DMS153 treated with DMSO at 0.1 percent for 48 hours (cell line): Measurements from ENCODE around the gene ALX3.

Experiments
- DNase-seq: peaks from one replicate; lab custom pipeline; 2025; ENCODE audit not compliant: unreplicated experiment; lab: John Stamatoyannopoulos, UW

ALX3 gene

GRCh38 chr1:110067479-110067892 is 3.0 kb downstream of the ALX3 start:
- DNase-seq = no peak

- DNase-seq = no peak
Measured at GRCh38 chr1:110065841-110066240, 4.6 kb downstream of the ALX3 start.

- DNase-seq = no peak
Measured at GRCh38 chr1:110064576-110065337, 5.7 kb downstream of the ALX3 start.

DNA sequence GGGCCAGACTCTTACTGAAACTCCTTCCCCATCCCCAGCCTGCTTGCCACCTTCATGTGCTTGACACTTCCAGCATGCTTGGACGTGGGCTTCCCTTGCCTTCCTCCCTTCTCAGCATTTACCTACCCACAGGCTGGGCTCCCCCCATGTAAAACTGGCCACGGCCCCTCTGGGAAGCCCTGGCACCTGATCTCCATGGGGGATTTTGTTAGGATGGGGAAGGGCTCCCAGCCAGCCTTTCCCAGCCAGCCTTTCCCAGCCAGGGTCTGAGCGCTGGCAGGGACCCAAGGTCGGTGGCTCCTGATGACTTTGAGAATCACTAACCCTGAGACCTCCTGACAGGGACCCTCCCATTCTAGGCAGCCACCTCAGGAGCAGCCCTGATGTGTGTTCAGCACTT is 6.7 kb downstream of the ALX3 start:
- DNase-seq = no peak

GRCh38 chr1:110062612-110063011 is 7.9 kb downstream of the ALX3 start:
- no peak for DNase-seq

GRCh38 chr1:110061341-110061740 is 9.1 kb downstream of the ALX3 start:
- no peak for DNase-seq

- DNase-seq = no peak
Measured at GRCh38 chr1:110060662-110061060, 9.8 kb downstream of the ALX3 start.

DNA sequence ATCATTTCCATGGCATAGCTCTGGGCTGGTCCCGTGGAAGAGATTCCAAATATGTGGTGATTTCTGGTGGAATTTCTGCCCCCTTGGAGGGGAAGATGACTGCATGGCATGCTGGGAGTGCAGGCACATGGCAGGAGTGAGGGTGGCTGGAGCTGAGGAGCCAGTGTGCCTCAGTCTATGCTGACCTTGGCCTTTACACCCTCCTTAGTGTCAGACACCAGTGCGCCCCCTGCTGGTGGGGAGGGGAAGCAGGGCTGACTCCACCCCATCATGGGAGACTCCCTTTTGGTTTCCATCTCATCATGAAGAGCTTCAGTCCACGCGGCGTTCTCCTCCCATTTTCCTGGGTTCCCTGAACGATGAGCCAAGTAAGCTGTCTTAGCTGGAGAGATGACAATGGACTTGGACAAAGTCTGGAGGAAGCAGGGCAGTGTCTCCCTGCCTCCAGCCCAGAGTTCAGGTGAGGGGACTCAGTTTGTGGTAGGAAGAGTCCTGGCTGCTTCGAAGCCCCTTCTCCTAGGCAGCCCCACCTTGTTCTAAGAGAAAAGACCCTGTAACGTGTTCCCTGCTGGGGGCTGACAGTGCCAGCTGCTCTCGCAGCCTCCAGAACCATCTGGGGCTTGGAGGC is 10.3 kb downstream of the ALX3 start:
- no peak for DNase-seq

- DNase-seq = no peak
Measured at GRCh38 chr1:110059133-110059863, 11.2 kb downstream of the ALX3 start.

DNA sequence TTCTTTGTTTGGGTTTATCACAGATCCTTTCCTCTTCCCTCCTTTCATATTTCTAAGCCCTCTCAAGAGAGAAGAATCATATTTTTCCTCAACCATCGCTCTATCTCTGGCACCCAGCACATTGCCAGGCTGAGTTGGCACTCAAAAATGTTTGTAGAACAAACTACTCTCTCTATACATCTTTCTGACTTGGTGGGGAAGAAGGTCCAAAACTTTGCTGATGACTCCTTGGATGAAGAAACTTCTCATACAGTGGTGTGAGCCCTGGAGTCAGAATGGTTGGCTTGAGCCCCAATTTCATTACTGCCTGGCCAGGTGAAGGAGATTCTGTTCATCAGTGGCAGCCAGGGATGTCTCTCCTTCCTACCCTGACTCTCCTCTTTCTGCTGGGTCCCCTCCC is 11.9 kb downstream of the ALX3 start:
- no peak for DNase-seq

DNA sequence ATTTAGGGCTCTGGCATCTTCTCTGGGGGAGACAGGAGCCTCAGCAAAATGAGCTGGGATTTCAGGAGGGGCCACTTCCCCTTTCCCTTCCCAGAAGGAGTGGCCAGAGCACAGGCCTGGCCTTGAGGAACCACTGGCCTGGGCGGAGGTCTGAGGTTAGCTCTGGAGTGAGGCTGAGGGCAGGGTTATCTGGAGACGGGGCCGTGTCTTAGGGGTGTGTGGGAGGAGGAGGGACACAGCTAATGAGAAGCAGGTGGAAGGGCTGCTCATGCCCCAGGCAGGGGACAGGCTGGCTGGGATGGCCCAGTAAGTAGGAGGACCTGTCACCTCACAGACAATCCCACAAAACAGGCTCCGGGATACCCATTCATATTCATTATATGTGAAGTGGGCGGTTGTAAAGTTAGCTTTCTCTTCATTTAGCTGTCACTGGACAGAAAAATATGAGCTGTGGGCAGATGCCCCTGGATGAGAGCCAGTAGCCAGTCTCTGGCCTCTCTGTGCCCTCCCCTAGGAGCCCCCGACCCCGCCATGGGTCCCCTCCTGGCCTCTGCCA is 12.4 kb downstream of the ALX3 start:
- no peak for DNase-seq

GRCh38 chr1:110056776-110057175 is 13.7 kb downstream of the ALX3 start:
- no peak for DNase-seq

GRCh38 chr1:110056285-110056683 is 14.2 kb downstream of the ALX3 start:
- DNase-seq = no peak

DNA sequence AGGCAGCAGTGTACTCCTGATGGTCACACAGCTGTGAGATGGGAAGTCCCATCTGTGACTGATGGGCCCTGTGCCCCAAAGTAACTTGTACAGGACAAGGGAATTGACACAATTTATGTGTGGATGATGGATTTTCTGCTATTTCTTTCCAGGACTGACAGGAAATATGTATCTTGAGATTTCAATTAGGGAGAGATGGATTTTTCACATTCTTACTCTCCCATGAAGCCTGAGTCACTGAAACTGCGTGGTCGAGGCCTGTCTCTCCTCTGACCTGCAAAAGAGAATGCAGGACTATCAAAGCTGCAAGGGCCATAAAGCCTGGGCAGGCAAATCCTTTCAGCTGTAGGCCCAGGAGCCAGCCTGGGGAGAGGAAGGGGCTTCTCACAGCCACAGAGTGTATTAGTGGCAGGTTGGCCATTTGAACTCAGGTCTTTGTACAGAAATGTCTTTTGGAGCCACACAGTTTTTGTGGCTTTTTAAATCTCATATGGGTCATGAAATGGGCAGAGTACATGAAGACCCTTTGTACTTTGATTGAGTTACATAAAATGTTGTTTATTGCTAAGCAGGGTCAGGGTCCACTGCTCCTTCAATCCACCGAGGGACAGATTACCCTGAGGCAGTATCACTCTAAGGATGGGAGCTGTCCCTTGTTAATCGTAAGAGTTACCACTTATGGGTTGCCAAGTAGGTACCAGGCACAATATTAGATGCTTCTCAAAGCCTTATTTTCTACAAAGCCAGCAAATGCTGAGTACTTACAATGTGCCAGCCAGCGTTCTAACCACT is 14.8 kb downstream of the ALX3 start:
- no peak for DNase-seq

- no peak for DNase-seq
Measured at GRCh38 chr1:110053552-110054428, 16.7 kb downstream of the ALX3 start.

DNA sequence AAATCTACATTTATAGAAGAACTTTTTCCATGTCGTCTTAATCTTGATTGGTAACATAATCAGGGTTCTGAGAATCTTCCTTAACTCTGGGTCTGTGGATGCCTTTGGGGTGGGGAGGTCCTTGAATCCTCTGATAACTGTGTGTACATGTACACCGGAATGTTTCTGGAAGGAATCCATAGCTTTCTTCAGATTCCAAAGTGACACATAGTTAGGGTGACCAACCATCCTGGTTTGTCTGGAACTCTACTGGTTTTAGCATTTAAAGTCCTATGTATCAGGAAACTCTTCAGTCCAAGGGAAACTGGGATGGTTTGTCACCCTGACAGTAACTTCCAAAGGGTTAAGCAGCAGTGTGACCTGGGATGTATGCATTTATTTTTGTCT is 19.2 kb downstream of the ALX3 start:
- DNase-seq = no peak

DNA sequence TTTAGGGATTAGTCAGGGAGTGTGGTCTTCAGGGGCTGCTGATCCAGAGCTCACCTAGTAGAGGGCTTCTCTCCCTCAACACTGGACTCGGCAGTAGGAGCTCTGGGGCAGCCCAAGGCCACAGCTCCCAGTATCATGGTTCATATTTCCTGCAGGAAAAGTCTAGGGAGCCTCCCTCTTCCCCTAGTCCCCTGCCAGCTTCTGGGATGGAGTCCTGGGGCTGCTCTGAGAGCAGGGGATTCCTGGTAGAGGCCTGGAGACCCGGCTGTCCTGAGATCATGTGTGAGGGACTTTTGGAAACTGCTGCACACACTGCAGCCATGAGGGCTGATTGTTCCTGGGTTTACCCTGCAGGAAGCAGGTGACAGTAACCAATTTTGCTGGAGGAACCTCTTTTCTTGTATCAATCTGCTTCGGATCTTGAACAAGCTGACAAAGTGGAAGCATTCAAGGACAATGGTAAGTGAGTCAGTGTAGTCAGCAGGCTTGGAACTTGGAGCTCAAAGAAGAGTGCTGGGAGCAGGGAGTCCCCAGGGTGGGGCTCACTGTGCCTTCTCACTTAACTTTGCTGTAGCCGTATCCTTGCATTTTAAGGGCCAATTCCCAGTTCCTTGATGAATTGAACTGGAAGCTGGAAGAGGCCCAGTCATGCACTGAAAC is 19.7 kb downstream of the ALX3 start:
- DNase-seq = no peak

DNA sequence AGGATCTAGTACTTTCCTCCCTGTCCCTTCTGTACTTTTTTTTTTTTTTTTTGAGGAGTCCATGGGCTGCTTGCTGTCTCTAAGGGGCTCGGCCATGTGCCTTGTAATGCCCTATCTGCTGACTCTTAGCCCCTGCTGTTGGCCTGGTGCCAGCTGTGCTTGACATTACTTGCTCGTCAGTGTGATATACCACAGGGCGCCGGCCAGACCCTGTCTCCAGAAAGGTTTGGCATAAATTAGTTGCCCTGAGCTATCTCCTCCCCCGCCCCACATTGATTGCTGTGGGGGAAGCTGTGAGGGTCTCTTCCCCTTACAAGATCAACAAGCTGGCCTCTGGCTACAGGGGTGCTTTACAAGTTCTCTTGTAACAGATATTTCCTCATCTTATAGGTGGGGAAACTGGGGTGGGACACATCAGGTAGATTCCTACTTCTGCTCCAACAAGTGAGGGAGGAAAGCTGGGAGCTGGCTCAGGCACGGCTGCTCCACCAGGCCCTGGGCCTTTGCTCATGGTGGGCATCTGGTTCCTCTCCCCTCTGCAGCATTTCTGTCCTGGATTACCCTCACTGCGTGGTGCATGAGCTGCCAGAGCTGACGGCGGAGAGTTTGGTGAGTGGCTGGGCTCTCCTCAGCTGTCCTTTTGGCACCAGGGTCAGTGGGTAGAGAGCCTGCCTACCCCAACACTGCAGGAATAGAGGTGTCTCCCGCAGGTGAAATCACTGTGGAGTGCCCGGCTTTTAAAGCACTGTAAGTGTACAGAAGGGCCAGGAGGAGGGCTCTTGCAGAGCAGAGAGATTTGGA is 20.5 kb downstream of the ALX3 start:
- no peak for DNase-seq
